Measurements from ENCODE around the gene TFB1M. TPM values are rescaled to one million over a fixed set of nuclear protein-coding genes. Genes with fewer than 3 reads are reported as not detected.

The TFB1M gene
- total RNA-seq, 1 donor from 2014 or later = 17.9 TPM

Other genes starting within 250 kb of the TFB1M start
- 0.19 TPM for gene CLDN20, start 50.5 kb downstream of the TFB1M start, total RNA-seq
- not detected for gene NOX3, start 141.4 kb upstream of the TFB1M start, total RNA-seq